Suprapubic skin (tissue), 4 donors: Measurements from ENCODE around the gene SLC29A3. TPM values are rescaled to one million over a fixed set of nuclear protein-coding genes. Genes with fewer than 3 reads are reported as not detected.

ENCODE experiments used
- DNase-seq, 2 donors: peaks; one replicate each; pipeline ENCODE4 v3.0.0-alpha.2; 2019; ENCODE audit warnings: low spot score in 2 of 2
- H3K27ac ChIP-seq: fragments of 200-600 bp; sonication (generic); one replicate; pipeline ENCODE4 v1.5.1; 2019
- H3K27me3 ChIP-seq: fragments of 200-600 bp; sonication (generic); one replicate; pipeline ENCODE4 v1.5.1; 2019
- H3K36me3 ChIP-seq: fragments of 200-600 bp; sonication (generic); one replicate; pipeline ENCODE4 v1.5.1; 2019
- H3K4me1 ChIP-seq: fragments of 200-600 bp; sonication (generic); one replicate; pipeline ENCODE4 v1.5.1; 2019
- H3K4me3 ChIP-seq: fragments of 200-600 bp; sonication (generic); one replicate; pipeline ENCODE4 v1.5.1; 2019; ENCODE audit warnings: mild to moderate bottlenecking
- H3K9me3 ChIP-seq: fragments of 200-600 bp; sonication (generic); one replicate; pipeline ENCODE4 v1.5.1; 2019
- CTCF ChIP-seq, 2 donors: fragments of 200-600 bp in 1 of 2; fragments of 450-650 bp in 1 of 2; sonication (generic) in 1 of 2; IDR thresholded peaks; one replicate each; pipeline ENCODE4 v1.5.1; 2016 to 2019; ENCODE audit warnings: antibody characterized with exemption in 2 of 2, mild to moderate bottlenecking in 1 of 2, moderate library complexity in 1 of 2
- EP300 ChIP-seq: sonication (generic); formaldehyde crosslinking; IDR thresholded peaks from one replicate; pipeline ENCODE4 v1.6.1; 2017; ENCODE audit warnings: antibody characterized with exemption
- POLR2A ChIP-seq, 2 donors: fragments of 450-650 bp; IDR thresholded peaks; one replicate each; pipeline ENCODE4 v1.6.1; 2017; ENCODE audit warnings: antibody characterized with exemption in 2 of 2, mild to moderate bottlenecking in 2 of 2, moderate library complexity in 2 of 2
- POLR2AphosphoS5 ChIP-seq, 3 donors: sonication (generic); formaldehyde crosslinking; IDR thresholded peaks; one replicate each; pipeline ENCODE4 v1.6.1; 2017; ENCODE audit warnings: antibody characterized with exemption in 3 of 3
- WGBS: methylation state at CpG from one replicate; pipeline ENCODE4 v1.1.5; 2018; 5-methylcytosine and 5-hydroxymethylcytosine counted together
- total RNA-seq, 4 donors: library from RNA; depleted of rRNA; stranded (reverse); fragments of >200 nt; gene quantifications; one replicate each; pipeline ENCODE4 v1.1.0, GENCODE V29; 2016

SLC29A3 gene
- total RNA-seq, 4 donors from 2014 or later = 1.3 to 2.8 (median 2.2) TPM

GRCh38 chr10:71285180-71285545, 33.9 kb upstream of the SLC29A3 start:
- Histone ChIP-seq H3K4me1 (no peaks in the 10 kb centered on the region), H3K27ac (no peak overlapping the region), H3K36me3 (peaks cover 10% of the 10 kb centered on the region), H3K4me3 (no peak overlapping the region), H3K9me3 (no peaks in the 10 kb centered on the region), H3K27me3 (no peaks in the 10 kb centered on the region)
- DNase-seq = no peak
- TF ChIP-seq EP300 = no peak
- TF ChIP-seq CTCF (IDR thresholded peaks at IDR 0.05) = peak; percentile 61 to 63
- 86% methylated on average over 6 of the region's 11 CpGs for WGBS

GRCh38 chr10:71285986-71286385, 33.1 kb upstream of the SLC29A3 start:
- Histone ChIP-seq H3K27ac (no peak overlapping the region), H3K4me3 (no peak overlapping the region), H3K36me3 (peaks cover 10% of the 10 kb centered on the region), H3K27me3 (no peaks in the 10 kb centered on the region), H3K4me1 (no peaks in the 10 kb centered on the region), H3K9me3 (no peaks in the 10 kb centered on the region)
- TF ChIP-seq EP300 (no peak), POLR2AphosphoS5 (IDR thresholded peaks at IDR 0.05) (no peak), POLR2A (IDR thresholded peaks at IDR 0.05) (no peak)
- no peak for DNase-seq
- 94% methylated on average over 4 of the region's 4 CpGs for WGBS

- WGBS = 86% methylated on average over 17 of the region's 17 CpGs
- H3K36me3 ChIP-seq = peaks cover 11% of the 10 kb centered on the region
- no peak for DNase-seq
Measured at GRCh38 chr10:71286521-71287294, 32.4 kb upstream of the SLC29A3 start.

GRCh38 chr10:71287456-71287855, 31.6 kb upstream of the SLC29A3 start:
- Histone ChIP-seq H3K36me3 (peaks cover 12% of the 10 kb centered on the region), H3K27ac (no peak overlapping the region), H3K4me3 (no peak overlapping the region), H3K4me1 (no peaks in the 10 kb centered on the region), H3K27me3 (no peaks in the 10 kb centered on the region), H3K9me3 (no peaks in the 10 kb centered on the region)
- DNase-seq = no peak
- 89% methylated on average over 11 of the region's 14 CpGs for WGBS
- no peak for TF ChIP-seq EP300
- TF ChIP-seq POLR2A (IDR thresholded peaks at IDR 0.05) = no peak
- no peak for TF ChIP-seq POLR2AphosphoS5 (IDR thresholded peaks at IDR 0.05)
- TF ChIP-seq CTCF (IDR thresholded peaks at IDR 0.05) = no peak

More at GRCh38 chr10:71286521-71287294, 32.4 kb upstream of the SLC29A3 start:
- Histone ChIP-seq H3K9me3 (no peaks in the 10 kb centered on the region), H3K4me1 (no peaks in the 10 kb centered on the region), H3K4me3 (no peak overlapping the region), H3K27me3 (no peaks in the 10 kb centered on the region), H3K27ac (no peak overlapping the region)
- TF ChIP-seq POLR2AphosphoS5 (IDR thresholded peaks at IDR 0.05) (no peak), CTCF (IDR thresholded peaks at IDR 0.05) (no peak), EP300 (no peak), POLR2A (IDR thresholded peaks at IDR 0.05) (no peak)

GRCh38 chr10:71288461-71288860, 30.6 kb upstream of the SLC29A3 start:
- no peak for DNase-seq
- H3K27me3 ChIP-seq = no peaks in the 10 kb centered on the region
- TF ChIP-seq CTCF (IDR thresholded peaks at IDR 0.05) = no peak
- TF ChIP-seq EP300 = no peak
- no peak for TF ChIP-seq POLR2A (IDR thresholded peaks at IDR 0.05)
- no peak for TF ChIP-seq POLR2AphosphoS5 (IDR thresholded peaks at IDR 0.05)
- H3K4me3 ChIP-seq = no peak overlapping the region
- no peak overlapping the region for H3K27ac ChIP-seq
- peaks cover 8% of the 10 kb centered on the region for H3K4me1 ChIP-seq
- WGBS = 83% methylated on average over 15 of the region's 15 CpGs
- no peaks in the 10 kb centered on the region for H3K9me3 ChIP-seq
- peaks cover 12% of the 10 kb centered on the region for H3K36me3 ChIP-seq
